ENCODE data around the gene MGST1.

The MGST1 gene, protein sequence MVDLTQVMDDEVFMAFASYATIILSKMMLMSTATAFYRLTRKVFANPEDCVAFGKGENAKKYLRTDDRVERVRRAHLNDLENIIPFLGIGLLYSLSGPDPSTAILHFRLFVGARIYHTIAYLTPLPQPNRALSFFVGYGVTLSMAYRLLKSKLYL

DNA sequence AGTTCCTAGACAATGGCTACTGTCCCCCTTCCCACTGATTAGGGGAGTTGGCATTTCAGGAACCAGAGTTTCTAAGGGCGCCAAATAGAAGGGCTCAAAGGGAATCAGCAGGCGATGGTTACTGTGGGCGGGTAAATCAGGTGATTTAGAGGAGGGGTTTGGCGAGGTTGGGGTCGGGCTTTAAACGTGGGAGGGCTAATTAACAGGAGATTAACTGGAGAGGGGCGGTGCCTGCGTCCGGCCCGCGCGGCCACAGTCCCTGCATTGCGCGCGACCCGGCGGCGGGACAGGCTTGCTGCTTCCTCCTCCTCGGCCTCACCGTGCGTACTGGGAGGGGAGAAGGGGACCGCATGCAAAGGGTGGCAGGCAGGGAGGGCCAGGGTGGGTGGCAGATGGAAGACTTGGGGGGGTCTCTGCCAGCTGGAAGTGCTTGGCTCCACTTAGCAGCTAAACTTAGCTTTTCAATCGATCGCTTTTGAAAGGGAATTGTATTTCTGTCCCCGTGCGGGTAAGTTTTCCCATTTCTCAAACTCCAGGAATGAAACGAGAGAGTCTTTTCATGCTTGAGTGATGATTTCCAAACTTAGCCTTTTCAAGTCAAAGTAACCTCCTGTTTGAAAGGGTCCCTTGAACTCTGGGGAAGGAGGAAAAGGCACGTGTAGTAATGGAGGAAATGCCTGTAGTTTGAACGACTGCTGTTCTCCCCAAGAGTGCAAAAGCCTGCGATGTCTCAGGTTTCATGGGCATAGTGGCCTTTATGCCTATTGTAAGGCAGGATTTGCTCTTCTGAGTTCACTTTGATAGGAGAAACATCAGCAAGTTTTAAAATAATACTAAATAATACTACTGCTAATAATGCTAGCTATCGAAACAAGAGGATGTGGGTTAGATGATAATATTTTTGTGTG, at the start of gene MGST1:
Gene MGST1 (plus strand): TSS at position 255 of the 908 bp plus-strand sequence. CDS start 6,608 bp downstream, outside the sequence.
- DNase-seq, result peak in 8 of 14 donors; percentile 5 to 56 (median 21)

DNA sequence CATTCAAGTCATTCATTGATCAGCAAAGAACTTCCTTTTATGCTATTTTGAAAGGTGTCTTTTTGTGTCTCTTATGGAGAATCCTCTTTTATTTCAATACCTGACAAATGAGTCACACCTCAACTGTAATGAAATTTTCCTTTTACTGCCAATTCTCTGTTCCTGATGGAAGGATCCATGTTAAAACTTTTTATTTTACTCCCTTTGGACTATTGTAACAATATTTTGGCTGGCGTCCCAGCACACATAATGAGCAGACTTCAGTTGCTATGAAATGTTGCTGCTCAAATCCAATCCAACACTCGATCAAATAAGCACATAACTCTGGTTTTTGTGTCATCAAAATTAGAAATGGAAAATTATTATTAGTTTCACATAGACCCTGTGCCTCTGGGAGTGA, 48.0 kb upstream of the MGST1 start:
- DNase-seq, result no peak

- DNase-seq, result no peak
These were observed 47.3 kb upstream of the MGST1 start for GRCh38 chr12:16300122-16300521.

- no peak for DNase-seq
These were observed 46.7 kb upstream of the MGST1 start for GRCh38 chr12:16300736-16301135.

DNA sequence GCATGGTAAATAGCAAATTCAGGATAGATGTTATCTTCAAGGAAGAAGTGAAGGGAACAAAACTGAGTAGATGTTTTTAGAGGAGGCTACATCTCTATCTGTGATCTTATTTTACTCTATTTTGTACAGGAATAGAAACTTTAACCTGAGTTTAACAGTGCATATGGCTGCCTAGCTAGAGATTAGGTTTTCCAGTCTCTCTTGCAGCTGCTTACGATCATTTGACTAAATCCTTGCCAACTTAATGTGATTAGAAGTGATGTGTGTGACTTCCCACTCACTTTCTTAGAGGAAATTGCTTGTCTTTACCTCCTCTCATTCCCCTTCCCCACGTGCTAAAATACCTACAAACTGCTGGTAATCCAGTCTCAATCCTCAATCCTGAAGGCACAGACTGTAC, 43.5 kb upstream of the MGST1 start:
- no peak for DNase-seq

- DNase-seq, result no peak
These were observed 39.5 kb upstream of the MGST1 start for GRCh38 chr12:16307856-16308475.

DNA sequence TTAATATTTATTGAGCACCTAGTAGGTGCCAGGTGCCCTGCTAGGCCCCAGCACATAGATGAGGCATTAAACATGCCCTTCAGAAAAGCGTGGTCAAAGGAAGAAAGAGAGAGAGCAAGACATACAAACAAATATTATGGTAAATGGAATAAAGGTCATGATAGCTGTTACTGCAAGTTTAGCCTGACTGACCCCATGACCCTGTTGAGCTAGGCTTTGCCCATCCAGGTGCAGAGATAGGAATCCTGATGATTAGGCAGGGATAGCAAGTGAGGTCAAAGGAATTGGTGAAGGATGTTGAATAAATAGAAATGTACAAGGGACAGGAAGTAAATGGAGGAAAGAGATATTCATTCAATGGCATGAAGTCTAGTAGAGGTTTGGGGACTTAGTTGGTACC, 36.5 kb upstream of the MGST1 start:
- no peak for DNase-seq

GRCh38 chr12:16323010-16323409, 24.4 kb upstream of the MGST1 start:
- DNase-seq, result no peak

GRCh38 chr12:16323638-16324037, 23.8 kb upstream of the MGST1 start:
- DNase-seq, result no peak

GRCh38 chr12:16324272-16324671, 23.2 kb upstream of the MGST1 start:
- no peak for DNase-seq

DNA sequence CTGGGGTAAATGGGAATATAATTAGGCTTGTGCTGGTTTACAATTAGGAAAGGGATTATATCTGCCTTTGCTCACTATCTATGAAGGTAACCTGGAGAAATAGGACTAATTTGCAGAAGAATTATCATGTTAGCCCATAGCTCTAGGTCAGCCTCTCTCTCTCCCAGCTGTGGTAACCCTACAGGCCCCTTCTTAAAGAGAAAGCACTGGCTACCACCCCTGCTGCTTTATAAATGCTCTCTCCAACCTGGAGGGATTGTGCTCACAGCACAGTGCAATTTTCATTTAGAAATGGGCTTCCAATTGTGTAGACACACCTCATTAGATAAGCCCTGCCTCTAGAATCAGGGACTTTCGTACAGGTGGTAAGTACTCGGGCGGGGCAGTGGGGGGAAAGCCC, 22.7 kb upstream of the MGST1 start:
- no peak for DNase-seq

- no peak for DNase-seq
These were observed 22.0 kb upstream of the MGST1 start for GRCh38 chr12:16325426-16325825.

DNA sequence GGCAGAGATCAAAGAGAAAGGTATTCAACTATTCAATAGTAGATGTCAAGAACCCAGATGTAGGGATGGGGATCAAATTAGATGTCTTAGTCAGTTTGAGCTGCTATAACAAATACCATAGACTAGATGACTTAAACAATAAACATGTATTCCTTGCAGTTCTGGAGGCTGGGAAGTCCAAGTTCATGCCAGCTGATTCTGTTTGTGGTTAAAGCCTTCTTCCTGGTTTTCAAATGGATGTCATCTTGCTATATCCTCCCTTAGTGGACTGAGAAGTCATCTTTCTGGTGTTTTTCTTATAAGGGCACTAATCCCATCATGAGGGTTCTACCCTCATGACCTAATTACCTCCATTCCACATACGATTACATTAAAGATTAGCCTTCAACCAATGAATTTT, 19.5 kb upstream of the MGST1 start:
- no peak for DNase-seq

DNA sequence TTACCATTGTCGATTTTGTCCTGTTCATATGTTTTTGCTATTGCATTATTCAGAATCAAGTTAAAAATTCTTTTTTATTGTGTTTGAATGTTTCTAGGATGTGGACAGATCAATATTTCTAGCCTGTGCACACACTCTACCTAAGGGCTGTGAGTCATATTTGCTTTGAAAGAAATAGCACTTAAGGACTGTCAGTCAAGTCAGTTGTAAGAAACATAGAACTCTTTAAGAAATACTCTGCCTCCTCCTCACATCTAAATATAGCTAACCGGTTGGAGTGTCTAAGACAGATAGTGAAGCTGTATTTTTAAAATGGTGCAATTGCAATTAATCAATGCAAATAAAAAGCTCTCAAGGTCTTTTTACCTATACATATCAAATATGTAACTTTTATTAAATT, 17.9 kb upstream of the MGST1 start:
- DNase-seq, result no peak

GRCh38 chr12:16330560-16330959, 16.9 kb upstream of the MGST1 start:
- no peak for DNase-seq

DNA sequence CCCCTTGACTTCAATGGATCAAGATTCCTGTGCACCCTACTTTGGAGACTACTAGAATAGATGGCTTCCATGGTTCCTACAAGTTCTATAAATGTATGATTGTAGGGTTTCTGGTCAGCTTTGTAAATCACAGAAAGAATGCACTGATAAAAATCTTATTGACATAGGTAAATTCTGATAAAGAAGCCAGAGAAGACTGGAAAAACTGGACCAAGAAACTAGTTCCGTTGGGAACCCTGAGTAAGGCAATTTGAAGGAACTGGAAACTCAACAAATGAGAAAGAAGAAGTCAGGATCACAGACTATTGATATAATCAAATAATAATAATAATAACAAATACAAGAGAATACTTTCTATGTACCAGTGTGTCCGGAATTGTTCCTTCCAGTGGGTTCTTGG, 15.4 kb upstream of the MGST1 start:
- no peak for DNase-seq

DNA sequence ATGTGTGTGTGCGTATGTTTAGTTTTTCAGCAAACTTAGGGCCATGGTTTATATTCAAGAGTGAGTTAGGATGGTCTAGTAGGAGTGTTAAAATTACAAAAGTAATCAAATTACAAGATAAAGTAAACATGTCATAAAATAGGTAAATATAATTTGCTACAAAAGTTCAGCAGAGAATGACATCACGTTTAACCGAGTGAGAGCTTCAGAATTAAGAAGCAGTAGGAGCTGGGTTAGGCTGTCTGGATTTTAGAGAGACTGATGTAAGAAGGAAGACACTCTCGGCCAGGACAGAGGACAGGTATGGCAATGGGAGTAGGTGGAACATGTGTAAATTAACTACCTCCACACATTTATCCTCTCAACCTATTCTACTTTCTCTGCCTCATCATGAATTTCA, 11.6 kb upstream of the MGST1 start:
- DNase-seq, result no peak

- DNase-seq, result no peak
These were observed 3.2 kb upstream of the MGST1 start for GRCh38 chr12:16344269-16344668.

DNA sequence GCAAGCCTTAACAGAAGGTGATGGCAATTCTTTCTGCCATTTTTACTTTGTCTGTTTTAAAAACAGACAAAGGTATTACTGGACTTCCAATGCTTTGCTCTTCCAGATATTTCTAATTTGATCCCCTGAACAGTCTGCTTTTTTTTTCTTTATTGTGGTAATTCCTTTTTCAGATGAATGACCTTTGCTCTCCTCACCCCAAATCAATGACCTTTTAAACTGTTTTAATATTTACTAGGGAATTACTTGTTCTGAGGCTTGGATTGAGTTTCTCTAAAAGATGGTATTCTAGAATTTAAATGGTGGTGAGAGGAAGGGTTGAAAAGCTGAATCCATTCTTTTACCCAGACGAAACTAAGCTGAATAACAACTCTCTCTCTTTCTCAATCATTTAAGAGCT, 2.3 kb upstream of the MGST1 start:
- DNase-seq, result no peak

DNA sequence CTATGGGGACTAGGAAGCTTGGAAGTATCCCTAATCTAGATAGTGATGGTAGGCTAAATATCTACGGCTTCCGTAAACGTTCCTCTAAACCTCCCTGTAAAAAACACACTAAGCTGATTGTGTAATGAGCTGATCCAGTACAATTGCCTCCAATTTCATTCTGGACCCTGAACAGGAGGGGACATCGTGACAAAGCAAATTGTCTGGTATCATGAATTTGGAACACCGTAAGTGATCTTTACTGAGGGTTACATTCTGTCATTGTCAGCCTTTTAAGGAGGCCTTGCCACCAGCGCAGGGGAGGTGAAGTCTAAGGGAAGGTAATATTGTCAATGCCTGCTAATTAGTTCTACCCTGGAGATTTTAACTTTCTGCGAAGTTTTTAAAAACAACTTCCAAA, 487 bp upstream of the MGST1 start:
- no peak for DNase-seq

- DNase-seq, result no peak
These were observed 1.1 kb downstream of the MGST1 start for GRCh38 chr12:16348435-16349130.

- peak in 5 of 14 donors; percentile 1 to 40 (median 13) for DNase-seq
These were observed 1.7 kb downstream of the MGST1 start for GRCh38 chr12:16349131-16349460.

DNA sequence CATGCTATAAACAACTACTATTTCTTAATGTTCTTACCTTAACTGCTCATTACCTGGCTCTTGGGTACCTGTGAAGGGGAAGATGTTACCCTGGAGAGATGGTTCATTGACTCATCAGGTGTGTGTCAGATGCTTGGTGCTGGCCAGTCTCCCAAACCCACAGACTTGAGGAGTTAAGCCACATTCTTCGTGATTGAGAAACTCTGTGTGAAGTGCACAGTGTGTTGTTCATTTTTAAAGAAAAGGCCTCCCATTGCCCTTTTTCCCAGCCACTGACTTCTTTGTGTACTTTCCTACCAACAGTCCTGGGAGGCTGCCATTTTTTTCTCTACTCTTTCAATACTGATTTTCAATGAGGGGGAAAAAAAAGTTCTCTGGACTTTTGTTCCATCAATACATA, 3.2 kb downstream of the MGST1 start:
- DNase-seq, result peak in 6 of 14 donors; percentile 3 to 48 (median 10)

All from C1 segment of cervical spinal cord (tissue), 14 donors.